HepG2 (cell line): Measurements from ENCODE around the gene DDX39B. TPM values are rescaled to one million over a fixed set of nuclear protein-coding genes. Genes with fewer than 3 reads are reported as not detected.

ENCODE experiments used
- ADNP ChIP-seq: sonication (generic); formaldehyde crosslinking; IDR thresholded peaks from 2 replicates; pipeline ENCODE4 v1.4.0; 2020; ENCODE audit warnings: missing genetic modification reagents
- AGO2 ChIP-seq: fragments of 200-400 bp; formaldehyde crosslinking; optimal IDR thresholded peaks from 2 replicates; pipeline ENCODE3; 2017; ENCODE audit warnings: mild to moderate bottlenecking, low read depth, low read length, moderate library complexity
- BORCS8-MEF2B ChIP-seq: sonication (generic); formaldehyde crosslinking; IDR thresholded peaks from 2 replicates; pipeline ENCODE4 v1.8.0; 2022; ENCODE audit warnings: mild to moderate bottlenecking, missing genetic modification reagents
- ETS1 ChIP-seq: sonication (generic); formaldehyde crosslinking; IDR thresholded peaks from 2 replicates; pipeline ENCODE4 v1.4.0; 2020; ENCODE audit warnings: missing genetic modification reagents
- KDM2A ChIP-seq: sonication (generic); formaldehyde crosslinking; IDR thresholded peaks from 2 replicates; pipeline ENCODE4 v1.4.0; 2020; ENCODE audit warnings: low read depth, missing genetic modification reagents, borderline replicate concordance
- KLF15 ChIP-seq: sonication (generic); formaldehyde crosslinking; IDR thresholded peaks from 2 replicates; pipeline ENCODE4 v1.8.1; 2023; ENCODE audit warnings: borderline replicate concordance, mild to moderate bottlenecking, inconsistent platforms, missing genetic modification reagents, mixed read lengths
- RXRA ChIP-seq: sonication (generic); formaldehyde crosslinking; IDR thresholded peaks from 2 replicates; pipeline ENCODE4 v1.5.1; 2020; ENCODE audit warnings: missing genetic modification reagents
- TEAD3 ChIP-seq: optimal IDR thresholded peaks from 2 replicates; pipeline ENCODE3; 2016; ENCODE audit warnings: borderline replicate concordance
- TP53 ChIP-seq: sonication (generic); formaldehyde crosslinking; conservative IDR thresholded peaks from 2 replicates; pipeline ENCODE4 v1.4.0; 2020; ENCODE audit warnings: missing genetic modification reagents
- ZNF160 ChIP-seq: sonication (generic); formaldehyde crosslinking; IDR thresholded peaks from 2 replicates; pipeline ENCODE4 v1.8.0; 2022; ENCODE audit warnings: mild to moderate bottlenecking, inconsistent platforms, missing genetic modification reagents
- ZNF251 ChIP-seq: sonication (generic); formaldehyde crosslinking; IDR thresholded peaks from 2 replicates; pipeline ENCODE4 v1.9.0; 2021; ENCODE audit warnings: mild to moderate bottlenecking, missing genetic modification reagents
- ZNF441 ChIP-seq: sonication (generic); formaldehyde crosslinking; IDR thresholded peaks from 2 replicates; pipeline ENCODE4 v1.7.0; 2021; ENCODE audit warnings: missing genetic modification reagents, borderline replicate concordance
- ZSCAN9 ChIP-seq: IDR thresholded peaks from 2 replicates; pipeline ENCODE4 v1.6.1; 2016; ENCODE audit warnings: borderline replicate concordance
- polyA plus RNA-seq, 8 experiments: library from polyadenylated mRNA; depleted of rRNA in 3 of 8; stranded (reverse) in 7 of 8; unstranded in 1 of 8; fragments of >200 nt; fragmentation: Illumina TruSeq in 4 of 8; extraction: Trizol in 4 of 8; gene quantifications; 2 replicates each; pipeline versions ENCODE4 v1.2.1 to v1.2.3, GENCODE V29; 2011 to 2016; ENCODE audit warnings: low read depth in 4 of 8, missing spikeins in 1 of 8, mixed read lengths in 1 of 8; ENCODE audit not compliant: insufficient read depth in 1 of 8
- total RNA-seq, 5 experiments: library from RNA; depleted of rRNA; stranded (reverse); fragments of >200 nt; fragmentation: Illumina TruSeq; extraction: Trizol; gene quantifications; 2 replicates each; pipeline ENCODE4 v1.2.3, GENCODE V29; 2016; ENCODE audit warnings: low read depth in 1 of 5
- TF ChIP-seq, protein P1 (sequence below): sonication (generic); formaldehyde crosslinking; IDR thresholded peaks from 2 replicates; pipeline ENCODE4 v1.8.0; 2022; ENCODE audit warnings: mild to moderate bottlenecking, missing genetic modification reagents, moderate library complexity
- TF ChIP-seq, protein P2 (sequence below): sonication (generic); formaldehyde crosslinking; IDR thresholded peaks from 2 replicates; pipeline ENCODE4 v1.8.1; 2023; ENCODE audit warnings: mild to moderate bottlenecking, moderate library complexity, missing genetic modification reagents
- TF ChIP-seq, protein P3 (sequence below): sonication (generic); formaldehyde crosslinking; IDR thresholded peaks from 2 replicates; pipeline ENCODE4 v1.4.0; 2020; ENCODE audit warnings: mild to moderate bottlenecking, missing genetic modification reagents
- TF ChIP-seq, protein P4 (sequence below): sonication (generic); formaldehyde crosslinking; IDR thresholded peaks from 2 replicates; pipeline ENCODE4 v1.4.0; 2020; ENCODE audit warnings: missing genetic modification reagents

The DDX39B gene
- total and polyA plus RNA-seq, 2 of the 13 experiments (the other 11 are each of a cell fraction or from before 2014, with no cell fraction given) = 570 to 678 TPM

DNA sequence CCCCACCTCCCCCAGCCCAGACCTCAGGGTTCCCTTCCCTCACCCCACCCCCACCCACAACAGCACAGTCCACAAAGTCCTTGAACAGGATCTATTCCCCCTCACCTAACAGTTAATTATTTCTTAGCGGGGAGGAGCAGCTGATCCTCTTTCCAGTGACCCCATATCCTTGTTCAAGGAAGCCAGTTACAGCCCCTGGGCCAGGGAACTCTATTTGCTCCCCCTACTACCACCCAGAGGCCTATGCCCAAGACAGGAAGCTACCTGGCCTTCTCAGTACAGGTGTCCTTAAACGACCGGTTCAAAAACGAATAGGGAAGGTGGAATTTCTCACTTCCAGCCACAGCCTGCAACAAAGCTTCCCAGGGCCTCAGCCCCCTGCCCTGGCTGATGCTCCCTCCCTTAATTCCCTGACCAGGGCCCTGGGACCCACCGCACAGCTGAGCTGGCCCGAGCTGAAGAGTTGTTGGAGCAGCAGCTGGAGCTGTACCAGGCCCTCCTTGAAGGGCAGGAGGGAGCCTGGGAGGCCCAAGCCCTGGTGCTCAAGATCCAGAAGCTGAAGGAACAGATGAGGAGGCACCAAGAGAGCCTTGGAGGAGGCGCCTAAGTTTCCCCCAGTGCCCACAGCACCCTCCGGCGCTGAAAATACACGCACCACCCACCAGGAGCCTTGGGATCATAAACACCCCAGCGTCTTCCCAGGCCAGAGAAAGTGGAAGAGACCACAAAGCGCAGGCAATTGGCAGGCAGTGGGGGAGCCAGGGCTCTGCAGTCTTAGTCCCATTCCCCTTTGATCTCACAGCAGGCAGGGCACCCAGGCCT, 12.3 kb downstream of the DDX39B start (continued):
- TF ChIP-seq ADNP (no peak), ZNF441 (CRISPR knock-in tag) (0 out of 2 replicates have a peak, but pooled peaks have one; percentile 5), ZNF160 (CRISPR knock-in tag) (no peak; the same call in 1 of the 2 replicates), AGO2 (peak; percentile 99), TP53 (CRISPR knock-in tag) (no peak), KLF15 (no peak), BORCS8-MEF2B (CRISPR knock-in tag) (0 out of 2 replicates have a peak, but pooled peaks have one; percentile 42), ETS1 (CRISPR knock-in tag) (no peak), KDM2A (CRISPR knock-in tag) (peak; percentile 73), RXRA (CRISPR knock-in tag) (0 out of 2 replicates have a peak, but pooled peaks have one; percentile 43), ZNF251 (no peak), TEAD3 (CRISPR knock-in tag) (no peak), ZSCAN9 (CRISPR knock-in tag) (no peak)
- TF ChIP-seq, protein P1, sequence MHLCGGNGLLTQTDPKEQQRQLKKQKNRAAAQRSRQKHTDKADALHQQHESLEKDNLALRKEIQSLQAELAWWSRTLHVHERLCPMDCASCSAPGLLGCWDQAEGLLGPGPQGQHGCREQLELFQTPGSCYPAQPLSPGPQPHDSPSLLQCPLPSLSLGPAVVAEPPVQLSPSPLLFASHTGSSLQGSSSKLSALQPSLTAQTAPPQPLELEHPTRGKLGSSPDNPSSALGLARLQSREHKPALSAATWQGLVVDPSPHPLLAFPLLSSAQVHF (CRISPR knock-in tag) = no peak
- TF ChIP-seq, protein P2, sequence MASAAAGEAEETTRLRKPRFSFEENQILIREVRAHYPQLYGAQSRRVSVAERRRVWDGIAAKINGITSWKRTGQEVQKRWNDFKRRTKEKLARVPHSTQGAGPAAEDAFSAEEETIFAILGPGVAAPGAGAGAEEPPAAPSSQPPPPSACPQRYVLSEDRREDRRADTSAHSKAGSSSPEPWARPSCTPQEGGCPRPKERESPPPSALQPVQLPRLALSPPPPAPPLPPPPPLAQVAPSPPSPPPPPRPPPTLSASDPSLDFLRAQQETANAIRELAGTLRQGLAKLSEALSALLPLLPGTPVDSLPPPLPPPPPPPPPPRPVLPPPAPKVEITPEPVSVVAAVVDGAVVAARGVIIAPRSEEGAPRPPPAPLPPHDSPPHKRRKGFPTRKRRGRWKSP (CRISPR knock-in tag) = no peak
- TF ChIP-seq, protein P3, sequence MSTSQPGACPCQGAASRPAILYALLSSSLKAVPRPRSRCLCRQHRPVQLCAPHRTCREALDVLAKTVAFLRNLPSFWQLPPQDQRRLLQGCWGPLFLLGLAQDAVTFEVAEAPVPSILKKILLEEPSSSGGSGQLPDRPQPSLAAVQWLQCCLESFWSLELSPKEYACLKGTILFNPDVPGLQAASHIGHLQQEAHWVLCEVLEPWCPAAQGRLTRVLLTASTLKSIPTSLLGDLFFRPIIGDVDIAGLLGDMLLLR (CRISPR knock-in tag) = no peak
- TF ChIP-seq, protein P4, sequence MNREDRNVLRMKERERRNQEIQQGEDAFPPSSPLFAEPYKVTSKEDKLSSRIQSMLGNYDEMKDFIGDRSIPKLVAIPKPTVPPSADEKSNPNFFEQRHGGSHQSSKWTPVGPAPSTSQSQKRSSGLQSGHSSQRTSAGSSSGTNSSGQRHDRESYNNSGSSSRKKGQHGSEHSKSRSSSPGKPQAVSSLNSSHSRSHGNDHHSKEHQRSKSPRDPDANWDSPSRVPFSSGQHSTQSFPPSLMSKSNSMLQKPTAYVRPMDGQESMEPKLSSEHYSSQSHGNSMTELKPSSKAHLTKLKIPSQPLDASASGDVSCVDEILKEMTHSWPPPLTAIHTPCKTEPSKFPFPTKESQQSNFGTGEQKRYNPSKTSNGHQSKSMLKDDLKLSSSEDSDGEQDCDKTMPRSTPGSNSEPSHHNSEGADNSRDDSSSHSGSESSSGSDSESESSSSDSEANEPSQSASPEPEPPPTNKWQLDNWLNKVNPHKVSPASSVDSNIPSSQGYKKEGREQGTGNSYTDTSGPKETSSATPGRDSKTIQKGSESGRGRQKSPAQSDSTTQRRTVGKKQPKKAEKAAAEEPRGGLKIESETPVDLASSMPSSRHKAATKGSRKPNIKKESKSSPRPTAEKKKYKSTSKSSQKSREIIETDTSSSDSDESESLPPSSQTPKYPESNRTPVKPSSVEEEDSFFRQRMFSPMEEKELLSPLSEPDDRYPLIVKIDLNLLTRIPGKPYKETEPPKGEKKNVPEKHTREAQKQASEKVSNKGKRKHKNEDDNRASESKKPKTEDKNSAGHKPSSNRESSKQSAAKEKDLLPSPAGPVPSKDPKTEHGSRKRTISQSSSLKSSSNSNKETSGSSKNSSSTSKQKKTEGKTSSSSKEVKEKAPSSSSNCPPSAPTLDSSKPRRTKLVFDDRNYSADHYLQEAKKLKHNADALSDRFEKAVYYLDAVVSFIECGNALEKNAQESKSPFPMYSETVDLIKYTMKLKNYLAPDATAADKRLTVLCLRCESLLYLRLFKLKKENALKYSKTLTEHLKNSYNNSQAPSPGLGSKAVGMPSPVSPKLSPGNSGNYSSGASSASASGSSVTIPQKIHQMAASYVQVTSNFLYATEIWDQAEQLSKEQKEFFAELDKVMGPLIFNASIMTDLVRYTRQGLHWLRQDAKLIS = no peak
